Tongue (tissue), 2 donors: ENCODE results near the gene METTL26. TPM values are rescaled to one million over a fixed set of nuclear protein-coding genes. Genes with fewer than 3 reads are reported as not detected.

Experiments used
- DNase-seq: peaks from one replicate; pipeline ENCODE4 v3.0.0-alpha.2; 2015
- total RNA-seq: library from RNA; depleted of rRNA; stranded (reverse); fragments of >200 nt; gene quantifications from one replicate; pipeline ENCODE4 v1.2.3, GENCODE V29; 2014

Gene METTL26
- total RNA-seq, 1 donor from 2014 or later: 36.6 TPM

- DNase-seq: no peak
These were observed 22.8 kb upstream of the METTL26 start for GRCh38 chr16:658679-659571.

- DNase-seq: no peak
These were observed 21.4 kb upstream of the METTL26 start for GRCh38 chr16:657487-657886.

GRCh38 chr16:654034-654433 lies 17.9 kb upstream of the METTL26 start:
- DNase-seq: no peak

GRCh38 chr16:652454-653305 lies 16.6 kb upstream of the METTL26 start:
- no peak for DNase-seq

GRCh38 chr16:651844-652243 lies 15.7 kb upstream of the METTL26 start:
- DNase-seq: no peak

GRCh38 chr16:649631-650030 lies 13.5 kb upstream of the METTL26 start:
- DNase-seq: no peak

- DNase-seq: peak; percentile 95
These were observed 12.9 kb upstream of the METTL26 start, which contains the start of gene WDR90 for GRCh38 chr16:648781-649589. WDR90 (plus strand) TSS chr16:649365; CDS start chr16:649417, 52 bp downstream.

- DNase-seq: no peak
These were observed 12.1 kb upstream of the METTL26 start for GRCh38 chr16:648071-648780.

GRCh38 chr16:647173-647902 lies 11.2 kb upstream of the METTL26 start:
- DNase-seq: no peak

GRCh38 chr16:646679-647172 lies 10.6 kb upstream of the METTL26 start:
- DNase-seq: no peak

- DNase-seq: no peak
These were observed 10.0 kb upstream of the METTL26 start for GRCh38 chr16:645852-646678.

GRCh38 chr16:644556-644955 lies 8.5 kb upstream of the METTL26 start:
- no peak for DNase-seq

GRCh38 chr16:643050-643368 lies 6.9 kb upstream of the METTL26 start:
- no peak for DNase-seq

GRCh38 chr16:642189-643049 lies 6.3 kb upstream of the METTL26 start:
- DNase-seq: no peak

- peak; percentile 72 for DNase-seq
These were observed 5.5 kb upstream of the METTL26 start, which contains the start of gene MCRIP2 for GRCh38 chr16:641326-642188. MCRIP2 (plus strand) TSS chr16:641828; CDS start chr16:641992, 164 bp downstream.

GRCh38 chr16:640614-641013 lies 4.5 kb upstream of the METTL26 start:
- no peak for DNase-seq

- DNase-seq: no peak
These were observed 2.7 kb upstream of the METTL26 start for GRCh38 chr16:638836-639235.
